PC-9 (cell line): ENCODE data around the gene NGF. TPM values are rescaled to one million over a fixed set of nuclear protein-coding genes. Genes with fewer than 3 reads are reported as not detected.
A peak's percentile ranks its signal among the peaks of the same experiment; 100 is the strongest.

ENCODE experiments used
- BruUV-seq: library from RNA; stranded (reverse); fragments of 400-500 nt; replicated peaks from 2 replicates; lab custom pipeline; 2021; lab: Mats Ljungman, UMichigan
- CTCF ChIA-PET: fragments of 300-600 bp; sonication (Branson Sonifier 250); formaldehyde crosslinking; loops from one replicate; lab custom pipeline; 2022; ENCODE audit warnings: antibody characterized with exemption; lab: Charles Lee
- POLR2A ChIA-PET: fragments of 300-600 bp; sonication (Branson Sonifier 250); formaldehyde crosslinking; loops from one replicate; lab custom pipeline; 2022; ENCODE audit warnings: antibody characterized with exemption; ENCODE audit not compliant: unreplicated experiment; lab: Charles Lee
- DNase-seq, 2 experiments: peaks; one replicate each; pipeline versions ENCODE4 v3.0.0 to v3.0.0-alpha.2; 2015 to 2022; ENCODE audit warnings: mixed read lengths in 1 of 2
- H2AFZ ChIP-seq: fragments of 200-600 bp; sonication (generic); 2 replicates; pipeline ENCODE4 v1.8.1; 2017; ENCODE audit warnings: antibody characterized with exemption
- H3F3A ChIP-seq: fragments of 200-600 bp; sonication (generic); 2 replicates; pipeline ENCODE4 v1.8.1; 2017; ENCODE audit warnings: antibody characterized with exemption, mild to moderate bottlenecking, low read depth; ENCODE audit not compliant: insufficient read depth
- H3K27ac ChIP-seq: fragments of 200-600 bp; sonication (generic); 2 replicates; pipeline ENCODE4 v1.6.1; 2016; ENCODE audit warnings: mixed run types
- H3K27me3 ChIP-seq: fragments of 200-600 bp; sonication (generic); 2 replicates; pipeline ENCODE4 v1.6.1; 2016; ENCODE audit warnings: low read depth, mixed run types; ENCODE audit not compliant: insufficient read depth
- H3K36me3 ChIP-seq: fragments of 200-600 bp; sonication (generic); 2 replicates; pipeline ENCODE4 v1.6.1; 2016; ENCODE audit warnings: low read depth, mixed run types
- H3K4me1 ChIP-seq: fragments of 200-600 bp; sonication (generic); replicated peaks from 2 replicates; pipeline ENCODE4 v1.6.1; 2016; ENCODE audit warnings: mixed run types; ENCODE audit not compliant: insufficient read depth
- H3K4me2 ChIP-seq: fragments of 200-600 bp; sonication (generic); 2 replicates; pipeline ENCODE4 v1.6.1; 2017; ENCODE audit warnings: mixed run types
- H3K4me3 ChIP-seq: fragments of 200-600 bp; sonication (generic); 2 replicates; pipeline ENCODE4 v1.6.1; 2016; ENCODE audit warnings: mixed run types
- H3K79me2 ChIP-seq: fragments of 200-600 bp; sonication (generic); 2 replicates; pipeline ENCODE4 v1.6.1; 2017; ENCODE audit warnings: low read depth, mixed run types
- H3K9me2 ChIP-seq: fragments of 200-600 bp; sonication (generic); 2 replicates; pipeline ENCODE4 v1.8.1; 2017; ENCODE audit warnings: mild to moderate bottlenecking; ENCODE audit not compliant: insufficient read depth
- H3K9me3 ChIP-seq: fragments of 200-600 bp; sonication (generic); 2 replicates; pipeline ENCODE4 v1.8.1; 2016; ENCODE audit warnings: low read depth; ENCODE audit not compliant: insufficient read depth
- H4K20me1 ChIP-seq: fragments of 200-600 bp; sonication (generic); 2 replicates; pipeline ENCODE4 v1.8.1; 2017; ENCODE audit not compliant: insufficient read depth
- CTCF ChIP-seq: fragments of 200-600 bp; sonication (generic); conservative IDR thresholded peaks from 2 replicates; pipeline ENCODE4 v1.6.1; 2017; ENCODE audit warnings: mixed run types, antibody characterized with exemption, mild to moderate bottlenecking, moderate library complexity
- EZH2 ChIP-seq: fragments of 200-600 bp; sonication (generic); IDR thresholded peaks from 2 replicates; pipeline ENCODE4 v1.8.0; 2017; ENCODE audit warnings: antibody characterized with exemption, low read depth
- intact Hi-C: fragments of 100-400 bp; cut with micrococcal nuclease; formaldehyde crosslinking; loops from one replicate; pipeline ENCODE4 v1.10.0; 2022; ENCODE audit not compliant: unreplicated experiment
- total RNA-seq: library from RNA; stranded (reverse); gene quantifications from 2 replicates; pipeline ENCODE4 v1.2.3, GENCODE V29; 2021

Gene NGF
- total RNA-seq, 1 experiment from 2014 or later: 5.5 TPM

GRCh38 chr1:115303364-115303763 lies 34.7 kb downstream of the NGF start:
- Histone ChIP-seq H4K20me1 (no peaks in the 10 kb centered on the region), H2AFZ (no peak overlapping the region), H3K4me3 (no peak overlapping the region), H3F3A (0 out of 2 replicates have a peak, but pooled peaks cover 7% of the 10 kb centered on the region), H3K4me1 (peaks cover 10% of the 10 kb centered on the region), H3K27me3 (no peaks in the 10 kb centered on the region), H3K9me2 (no peaks in the 10 kb centered on the region), H3K9me3 (no peaks in the 10 kb centered on the region; the same call in 1 of the 2 replicates), H3K27ac (no peak overlapping the region), H3K4me2 (no peak overlapping the region), H3K79me2 (no peaks in the 10 kb centered on the region), H3K36me3 (peaks cover 21% of the 10 kb centered on the region; the same call in 1 of the 2 replicates)
- POLR2A ChIA-PET: no interaction called here
- no peak for DNase-seq
- CTCF ChIA-PET: no interaction called here
- no TSS peak for BruUV-seq
- TF ChIP-seq EZH2 (no peak), CTCF (no peak)
- intact Hi-C loops: loop anchor here (5.0 kb wide), 2 partner anchors 81 to 111 kb away; no protein-coding TSS in a partner anchor

GRCh38 chr1:115302390-115302961 lies 35.6 kb downstream of the NGF start:
- Histone ChIP-seq H3K4me1 (peaks cover 10% of the 10 kb centered on the region), H3K4me3 (no peak overlapping the region), H3K79me2 (no peaks in the 10 kb centered on the region), H3F3A (0 out of 2 replicates have a peak, but pooled peaks cover 7% of the 10 kb centered on the region), H3K27ac (no peak overlapping the region), H3K9me2 (no peaks in the 10 kb centered on the region), H3K9me3 (no peaks in the 10 kb centered on the region; the same call in 1 of the 2 replicates), H3K4me2 (no peak overlapping the region), H4K20me1 (no peaks in the 10 kb centered on the region), H3K36me3 (0 out of 2 replicates have a peak, but pooled peaks cover 18% of the 10 kb centered on the region), H2AFZ (no peak overlapping the region), H3K27me3 (no peaks in the 10 kb centered on the region)
- intact Hi-C loops: loop anchor here (1.0 to 5.0 kb wide), 3 partner anchors 80 to 123 kb away; no protein-coding TSS in a partner anchor
- ChIA-PET POLR2A (no interaction called here), CTCF (no interaction called here)
- DNase-seq: peak in 1 of 2 experiments; percentile 46
- no TSS peak for BruUV-seq
- no peak for TF ChIP-seq EZH2
- TF ChIP-seq CTCF: no peak

GRCh38 chr1:115301438-115302020 lies 36.5 kb downstream of the NGF start:
- Histone ChIP-seq H3K4me3 (no peak overlapping the region), H3K27me3 (no peaks in the 10 kb centered on the region), H3K79me2 (no peaks in the 10 kb centered on the region), H2AFZ (no peak overlapping the region), H3F3A (0 out of 2 replicates have a peak, but pooled peaks cover 7% of the 10 kb centered on the region), H4K20me1 (no peaks in the 10 kb centered on the region), H3K4me2 (no peak overlapping the region), H3K4me1 (peaks cover 14% of the 10 kb centered on the region), H3K36me3 (0 out of 2 replicates have a peak, but pooled peaks cover 18% of the 10 kb centered on the region), H3K9me3 (no peaks in the 10 kb centered on the region; the same call in 1 of the 2 replicates), H3K9me2 (no peaks in the 10 kb centered on the region), H3K27ac (no peak overlapping the region)
- TF ChIP-seq EZH2: no peak
- no peak for TF ChIP-seq CTCF
- intact Hi-C loops: loop anchor here (1.0 to 5.0 kb wide), 3 partner anchors 79 to 122 kb away; no protein-coding TSS in a partner anchor
- BruUV-seq: no TSS peak
- CTCF ChIA-PET: no interaction called here
- POLR2A ChIA-PET: no interaction called here
- no peak for DNase-seq
